ENCODE measurements around the gene HCN3.

DNA sequence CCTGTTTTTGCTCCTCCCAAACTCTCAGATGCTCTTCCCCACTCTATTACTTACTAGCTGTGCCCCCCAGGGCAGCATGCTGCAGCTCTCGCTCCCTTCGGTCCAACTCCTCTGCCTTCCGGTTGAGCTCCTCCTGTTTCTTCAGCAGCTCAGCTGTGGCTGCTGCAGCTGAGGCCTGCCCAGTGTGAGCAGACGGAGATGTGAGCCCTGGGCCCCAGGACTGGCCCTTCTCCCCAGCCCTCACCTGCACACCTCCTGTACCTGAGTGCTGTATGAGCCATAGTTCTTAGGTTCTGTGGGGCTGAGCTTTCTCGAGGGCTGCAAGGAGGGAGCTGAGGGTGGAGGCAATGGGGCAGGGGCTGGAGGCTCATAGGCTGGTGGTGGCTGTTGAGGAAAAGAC, 17.0 kb upstream of the HCN3 start:
- TF ChIP-seq TEAD4 (IDR thresholded peaks at IDR 0.05) = no peak
- TF ChIP-seq, protein P1, sequence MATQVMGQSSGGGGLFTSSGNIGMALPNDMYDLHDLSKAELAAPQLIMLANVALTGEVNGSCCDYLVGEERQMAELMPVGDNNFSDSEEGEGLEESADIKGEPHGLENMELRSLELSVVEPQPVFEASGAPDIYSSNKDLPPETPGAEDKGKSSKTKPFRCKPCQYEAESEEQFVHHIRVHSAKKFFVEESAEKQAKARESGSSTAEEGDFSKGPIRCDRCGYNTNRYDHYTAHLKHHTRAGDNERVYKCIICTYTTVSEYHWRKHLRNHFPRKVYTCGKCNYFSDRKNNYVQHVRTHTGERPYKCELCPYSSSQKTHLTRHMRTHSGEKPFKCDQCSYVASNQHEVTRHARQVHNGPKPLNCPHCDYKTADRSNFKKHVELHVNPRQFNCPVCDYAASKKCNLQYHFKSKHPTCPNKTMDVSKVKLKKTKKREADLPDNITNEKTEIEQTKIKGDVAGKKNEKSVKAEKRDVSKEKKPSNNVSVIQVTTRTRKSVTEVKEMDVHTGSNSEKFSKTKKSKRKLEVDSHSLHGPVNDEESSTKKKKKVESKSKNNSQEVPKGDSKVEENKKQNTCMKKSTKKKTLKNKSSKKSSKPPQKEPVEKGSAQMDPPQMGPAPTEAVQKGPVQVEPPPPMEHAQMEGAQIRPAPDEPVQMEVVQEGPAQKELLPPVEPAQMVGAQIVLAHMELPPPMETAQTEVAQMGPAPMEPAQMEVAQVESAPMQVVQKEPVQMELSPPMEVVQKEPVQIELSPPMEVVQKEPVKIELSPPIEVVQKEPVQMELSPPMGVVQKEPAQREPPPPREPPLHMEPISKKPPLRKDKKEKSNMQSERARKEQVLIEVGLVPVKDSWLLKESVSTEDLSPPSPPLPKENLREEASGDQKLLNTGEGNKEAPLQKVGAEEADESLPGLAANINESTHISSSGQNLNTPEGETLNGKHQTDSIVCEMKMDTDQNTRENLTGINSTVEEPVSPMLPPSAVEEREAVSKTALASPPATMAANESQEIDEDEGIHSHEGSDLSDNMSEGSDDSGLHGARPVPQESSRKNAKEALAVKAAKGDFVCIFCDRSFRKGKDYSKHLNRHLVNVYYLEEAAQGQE (IDR thresholded peaks at IDR 0.05; ENCODE audit: low read depth) = no peak
- no peak for TF ChIP-seq TAF1 (IDR thresholded peaks at IDR 0.05; ENCODE audit: low read depth)
- TF ChIP-seq, protein P2, sequence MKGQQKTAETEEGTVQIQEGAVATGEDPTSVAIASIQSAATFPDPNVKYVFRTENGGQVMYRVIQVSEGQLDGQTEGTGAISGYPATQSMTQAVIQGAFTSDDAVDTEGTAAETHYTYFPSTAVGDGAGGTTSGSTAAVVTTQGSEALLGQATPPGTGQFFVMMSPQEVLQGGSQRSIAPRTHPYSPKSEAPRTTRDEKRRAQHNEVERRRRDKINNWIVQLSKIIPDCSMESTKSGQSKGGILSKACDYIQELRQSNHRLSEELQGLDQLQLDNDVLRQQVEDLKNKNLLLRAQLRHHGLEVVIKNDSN (IDR thresholded peaks at IDR 0.05) = no peak
- no peak for TF ChIP-seq FOXM1 (IDR thresholded peaks at IDR 0.05; ENCODE audit: borderline replicate concordance, low read depth)
- no peak for TF ChIP-seq CEBPB (IDR thresholded peaks at IDR 0.05)
- no peak for TF ChIP-seq EP300 (IDR thresholded peaks at IDR 0.05; ENCODE audit: borderline replicate concordance)
- TF ChIP-seq, protein P3, sequence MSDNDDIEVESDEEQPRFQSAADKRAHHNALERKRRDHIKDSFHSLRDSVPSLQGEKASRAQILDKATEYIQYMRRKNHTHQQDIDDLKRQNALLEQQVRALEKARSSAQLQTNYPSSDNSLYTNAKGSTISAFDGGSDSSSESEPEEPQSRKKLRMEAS (IDR thresholded peaks at IDR 0.05) = no peak
- TF ChIP-seq CREB1 (IDR thresholded peaks at IDR 0.05; ENCODE audit: low read depth) = no peak
- no peak for TF ChIP-seq TCF12 (IDR thresholded peaks at IDR 0.05; ENCODE audit: low read depth)
- TF ChIP-seq NFIC (IDR thresholded peaks at IDR 0.05) = no peak
- TF ChIP-seq YY1 (IDR thresholded peaks at IDR 0.05; ENCODE audit: low read depth) = no peak
- no peak for TF ChIP-seq RAD21 (IDR thresholded peaks at IDR 0.05; ENCODE audit: low read depth)

Data from Ishikawa (cell line).